HG03025 (cell line): ENCODE results near the gene PHC3.

ENCODE experiments used
- ATAC-seq: cut with Tn5 transposase; IDR thresholded peaks from one replicate; pipeline ENCODE4 v1.9.1; 2021; ENCODE audit warnings: mild to moderate bottlenecking, moderate library complexity; ENCODE audit not compliant: unreplicated experiment, low FRiP score

The PHC3 gene

GRCh38 chr3:170047133-170047404 lies 134.5 kb downstream of the PHC3 start:
- ATAC-seq = no peak

- ATAC-seq = no peak
Observed at GRCh38 chr3:170046269-170047132, 135.0 kb downstream of the PHC3 start.

- peak; percentile 54 for ATAC-seq
Observed at GRCh38 chr3:170044795-170045244, 136.7 kb downstream of the PHC3 start.

DNA sequence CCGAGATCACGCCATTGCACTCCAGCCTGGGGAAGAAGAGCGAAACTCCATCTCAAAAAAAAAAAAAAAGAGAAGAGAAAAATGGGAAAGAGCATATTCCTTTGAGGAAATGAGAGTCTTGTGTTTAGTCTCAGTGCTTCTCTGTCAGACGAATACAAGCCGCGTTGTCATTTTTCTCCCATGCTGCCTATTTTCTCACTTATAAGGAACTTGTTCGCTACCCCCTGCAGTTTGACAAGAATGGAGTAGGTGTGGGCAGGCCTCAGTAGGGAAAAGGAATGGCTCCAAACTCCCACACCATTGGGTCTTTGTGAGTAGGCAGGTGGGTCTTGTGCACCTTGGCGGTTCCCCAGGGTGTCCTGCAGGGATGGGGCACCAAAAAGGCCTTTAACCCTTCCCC lies 137.3 kb downstream of the PHC3 start:
- ATAC-seq = no peak

DNA sequence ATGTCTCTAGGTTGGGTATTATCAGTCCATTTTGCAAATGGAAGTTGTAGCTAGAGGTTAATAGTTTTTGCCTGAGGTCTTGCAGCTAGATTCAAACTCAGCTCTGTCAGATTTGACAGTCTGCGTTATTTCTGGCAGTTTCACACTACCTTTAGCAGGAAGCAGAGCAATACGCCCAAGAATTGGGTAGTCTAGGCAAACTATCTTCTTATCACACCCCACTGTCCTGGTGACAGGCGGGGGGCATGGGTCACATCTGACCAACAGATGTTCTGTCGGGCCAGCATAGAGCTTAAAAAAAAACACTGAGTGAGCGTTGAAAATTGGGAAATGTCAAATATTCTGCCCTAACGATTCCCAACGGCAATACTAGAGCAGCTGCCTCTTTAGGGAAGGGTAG lies 138.0 kb downstream of the PHC3 start:
- ATAC-seq = no peak

DNA sequence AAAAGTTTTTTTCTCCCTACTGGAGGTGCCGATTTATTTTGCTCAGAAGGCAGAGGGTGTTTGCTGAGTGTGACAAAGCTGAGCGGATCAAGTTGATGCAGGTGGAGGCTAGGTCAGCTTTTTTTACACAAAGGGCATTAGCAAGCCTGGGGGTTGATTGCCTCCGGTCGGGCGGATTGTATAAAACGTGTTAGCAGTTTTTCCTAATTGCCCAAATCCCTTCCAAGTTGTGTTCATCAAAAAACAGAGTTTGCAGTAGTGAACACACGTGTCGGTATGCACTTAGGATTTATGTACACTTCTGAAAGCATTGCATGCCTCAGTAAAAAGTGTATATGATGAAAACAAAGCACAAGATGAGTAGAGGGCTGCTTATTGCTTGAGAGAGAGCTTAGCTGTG lies 141.1 kb downstream of the PHC3 start:
- no peak for ATAC-seq

GRCh38 chr3:170038434-170039110 lies 143.0 kb downstream of the PHC3 start:
- peak; percentile 12 for ATAC-seq
